Neural progenitor cell (in vitro differentiated cells): Measurements from ENCODE around the gene HTR3D. TPM values are rescaled to one million over a fixed set of nuclear protein-coding genes. Genes with fewer than 3 reads are reported as not detected.
"Not testable (repeated sequence)": the region's sequence is repeated elsewhere in the genome, so short reads cannot be mapped to it uniquely, and the experiment has no call there.

Experiments
- DNase-seq: peaks from one replicate; pipeline ENCODE4 v3.0.0-alpha.2; 2016; ENCODE audit warnings: low spot score
- H2AFZ ChIP-seq: fragments of 200-600 bp; sonication (generic); replicated peaks from 2 replicates; pipeline ENCODE4 v1.6.1; 2016; ENCODE audit warnings: antibody characterized with exemption
- H3F3A ChIP-seq: fragments of 200-600 bp; sonication (generic); 2 replicates; pipeline ENCODE4 v1.6.1; 2016; ENCODE audit warnings: antibody characterized with exemption, low read depth
- H3K27ac ChIP-seq: fragments of 200-600 bp; sonication (generic); 2 replicates; pipeline ENCODE4 v1.5.1; 2016; ENCODE audit warnings: mild to moderate bottlenecking
- H3K27me3 ChIP-seq: fragments of 200-600 bp; sonication (generic); 2 replicates; pipeline ENCODE4 v1.6.1; 2016; ENCODE audit warnings: mild to moderate bottlenecking, moderate library complexity
- H3K36me3 ChIP-seq: fragments of 200-600 bp; sonication (generic); 2 replicates; pipeline ENCODE4 v1.5.1; 2016
- H3K4me1 ChIP-seq: fragments of 200-600 bp; sonication (generic); 2 replicates; pipeline ENCODE4 v1.6.1; 2016; ENCODE audit warnings: mixed run types
- H3K4me2 ChIP-seq: fragments of 200-600 bp; sonication (generic); 2 replicates; pipeline ENCODE4 v1.6.1; 2016
- H3K4me3 ChIP-seq: fragments of 200-600 bp; sonication (generic); 2 replicates; pipeline ENCODE4 v1.5.1; 2016
- H3K79me2 ChIP-seq: fragments of 200-600 bp; sonication (generic); 2 replicates; pipeline ENCODE4 v1.6.1; 2016; ENCODE audit warnings: low read depth
- H3K9ac ChIP-seq: fragments of 200-600 bp; sonication (generic); 2 replicates; pipeline ENCODE4 v1.6.1; 2016
- H3K9me3 ChIP-seq: fragments of 200-600 bp; sonication (generic); 2 replicates; pipeline ENCODE4 v1.5.1; 2016; ENCODE audit warnings: low read depth
- H4K20me1 ChIP-seq: fragments of 200-600 bp; sonication (generic); 2 replicates; pipeline ENCODE4 v1.6.1; 2016; ENCODE audit warnings: low read depth
- H3K27ac Mint-ChIP-seq: 3 replicates; pipeline ENCODE4 v1.8.0; 2021; ENCODE audit warnings: mixed read lengths
- H3K27me3 Mint-ChIP-seq: 2 replicates; pipeline ENCODE4 v1.8.0; 2022; ENCODE audit warnings: low read depth, mild to moderate bottlenecking, inconsistent platforms, moderate library complexity, mixed read lengths; ENCODE audit not compliant: insufficient read depth
- H3K36me3 Mint-ChIP-seq: 3 replicates; pipeline ENCODE4 v1.8.0; 2021; ENCODE audit warnings: mixed read lengths
- H3K4me1 Mint-ChIP-seq: 3 replicates; pipeline ENCODE4 v1.8.0; 2021; ENCODE audit warnings: mixed read lengths
- H3K4me3 Mint-ChIP-seq: 3 replicates; pipeline ENCODE4 v1.8.0; 2021; ENCODE audit warnings: mild to moderate bottlenecking, moderate library complexity, mixed read lengths
- H3K9me3 Mint-ChIP-seq: 3 replicates; pipeline ENCODE4 v1.8.0; 2020; ENCODE audit warnings: mixed read lengths
- CTCF ChIP-seq: fragments of 200-600 bp; sonication (generic); IDR thresholded peaks from 2 replicates; pipeline ENCODE4 v1.5.1; 2017; ENCODE audit warnings: antibody characterized with exemption, mild to moderate bottlenecking
- EZH2 ChIP-seq: fragments of 200-600 bp; sonication (generic); IDR thresholded peaks from 2 replicates; pipeline ENCODE4 v1.6.1; 2017; ENCODE audit warnings: antibody characterized with exemption, mild to moderate bottlenecking, moderate library complexity
- EZH2phosphoT487 ChIP-seq: fragments of 200-600 bp; sonication (generic); IDR thresholded peaks from 2 replicates; pipeline ENCODE4 v1.6.1; 2017; ENCODE audit warnings: antibody characterized with exemption
- total RNA-seq: library from RNA; depleted of rRNA; stranded (reverse); fragments of >200 nt; gene quantifications from 2 replicates; pipeline ENCODE4 v1.2.3, GENCODE V29; 2015; ENCODE audit warnings: low replicate concordance

The HTR3D gene
- total RNA-seq, 1 donor from 2014 or later: not detected

GRCh38 chr3:184017672-184018423, 13.7 kb upstream of the HTR3D start, which contains the start of gene ABCC5:
Gene ABCC5, minus strand, starts transcription at chr3:184017884. Its CDS starts 3,492 bp downstream, at chr3:184014392.
- H3K4me2 ChIP-seq: peak within 1 kb of the TSS; percentile 79
- DNase-seq: peak; percentile 97
- Mint-ChIP-seq H3K4me3 (peak within 1 kb of the TSS; percentile 98), H3K27me3 (peaks cover 5% of the 10 kb centered on the region), H3K36me3 (peaks cover 4% of the 10 kb centered on the region), H3K4me1 (peaks cover 26% of the 10 kb centered on the region), H3K27ac (peak within 1 kb of the TSS; percentile 92), H3K9me3 (no peaks in the 10 kb centered on the region)
- H3K27ac ChIP-seq: no peak within 1 kb of the TSS
- H3K4me1 ChIP-seq: peaks cover 13% of the 10 kb centered on the region
- H3K36me3 ChIP-seq: no peaks in the 10 kb centered on the region
- no peaks in the 10 kb centered on the region for H4K20me1 ChIP-seq
- TF ChIP-seq CTCF: no peak
- H3K4me3 ChIP-seq: peak within 1 kb of the TSS; percentile 93
- peaks cover 3% of the 10 kb centered on the region for H3F3A ChIP-seq
- H2AFZ ChIP-seq: peak within 1 kb of the TSS; percentile 100
- peak within 1 kb of the TSS; percentile 51 for H3K9ac ChIP-seq
- H3K9me3 ChIP-seq: no peaks in the 10 kb centered on the region
- H3K27me3 ChIP-seq: no peaks in the 10 kb centered on the region
- peaks cover 33% of the 10 kb centered on the region for H3K79me2 ChIP-seq

- Histone ChIP-seq H4K20me1 (no peaks in the 10 kb centered on the region), H3K27me3 (no peaks in the 10 kb centered on the region), H3K27ac (no peak overlapping the region), H3K4me2 (peak overlapping the region; percentile 79), H3K9ac (no peak overlapping the region), H3K4me1 (peaks cover 13% of the 10 kb centered on the region), H3K79me2 (peaks cover 33% of the 10 kb centered on the region), H2AFZ (peak overlapping the region; percentile 79), H3F3A (peaks cover 3% of the 10 kb centered on the region), H3K36me3 (no peaks in the 10 kb centered on the region), H3K4me3 (peak overlapping the region; percentile 93), H3K9me3 (no peaks in the 10 kb centered on the region)
- Mint-ChIP-seq H3K9me3 (no peaks in the 10 kb centered on the region), H3K27me3 (peaks cover 5% of the 10 kb centered on the region), H3K4me1 (peaks cover 26% of the 10 kb centered on the region), H3K27ac (peak overlapping the region; percentile 92), H3K4me3 (peak overlapping the region; percentile 98), H3K36me3 (peaks cover 3% of the 10 kb centered on the region)
- no peak for TF ChIP-seq CTCF
- no peak for TF ChIP-seq EZH2
- no peak for TF ChIP-seq EZH2phosphoT487
- no peak for DNase-seq
Observed at GRCh38 chr3:184018424-184018973, 13.0 kb upstream of the HTR3D start.

- no peaks in the 10 kb centered on the region for H3K4me1 ChIP-seq
- H4K20me1 ChIP-seq: no peaks in the 10 kb centered on the region
- peaks cover 5% of the 10 kb centered on the region for H3K27me3 Mint-ChIP-seq
- H3K4me2 ChIP-seq: no peak overlapping the region
- no peak overlapping the region for H3K9ac ChIP-seq
- no peak for DNase-seq
- H3K27ac ChIP-seq: no peak overlapping the region
- H3K36me3 Mint-ChIP-seq: no peaks in the 10 kb centered on the region
- H3K4me1 Mint-ChIP-seq: peaks cover 6% of the 10 kb centered on the region
- H3K4me3 Mint-ChIP-seq: no peak overlapping the region
- H3K27me3 ChIP-seq: no peaks in the 10 kb centered on the region
- H3K36me3 ChIP-seq: no peaks in the 10 kb centered on the region
- H3K4me3 ChIP-seq: no peak overlapping the region
- H3K79me2 ChIP-seq: no peaks in the 10 kb centered on the region
- H3K27ac Mint-ChIP-seq: no peak overlapping the region
- H3K9me3 ChIP-seq: no peaks in the 10 kb centered on the region
- H3K9me3 Mint-ChIP-seq: no peaks in the 10 kb centered on the region
- H2AFZ ChIP-seq: no peak overlapping the region
- TF ChIP-seq EZH2: no peak
- no peak for TF ChIP-seq CTCF
- TF ChIP-seq EZH2phosphoT487: no peak
- H3F3A ChIP-seq: peaks cover 3% of the 10 kb centered on the region
Observed at GRCh38 chr3:184022323-184022722, 9.2 kb upstream of the HTR3D start.

GRCh38 chr3:184025256-184025655, 6.3 kb upstream of the HTR3D start:
- H3K4me3 Mint-ChIP-seq, H3K9ac ChIP-seq, H3F3A ChIP-seq, H3K4me1 Mint-ChIP-seq, H3K9me3 ChIP-seq, H3K4me1 ChIP-seq, H3K27me3 ChIP-seq, H3K79me2 ChIP-seq, H3K9me3 Mint-ChIP-seq, H3K27me3 Mint-ChIP-seq, H3K27ac Mint-ChIP-seq, H4K20me1 ChIP-seq, H3K36me3 Mint-ChIP-seq, H3K4me2 ChIP-seq, H3K27ac ChIP-seq, DNase-seq, H3K36me3 ChIP-seq, H3K4me3 ChIP-seq: not testable (repeated sequence)
- H2AFZ ChIP-seq: peak overlapping the region; percentile 79

- not testable (repeated sequence) for H3K27ac Mint-ChIP-seq, H3K4me3 ChIP-seq, H3K36me3 ChIP-seq, H3K4me1 ChIP-seq, H3K9me3 Mint-ChIP-seq, H3K9me3 ChIP-seq, H3K79me2 ChIP-seq, H3K36me3 Mint-ChIP-seq, H3K4me1 Mint-ChIP-seq, H3K27me3 Mint-ChIP-seq, H3K27ac ChIP-seq, H2AFZ ChIP-seq, H3K9ac ChIP-seq, DNase-seq, H3K4me2 ChIP-seq, H3K4me3 Mint-ChIP-seq, H4K20me1 ChIP-seq, H3K27me3 ChIP-seq, H3F3A ChIP-seq
Observed at GRCh38 chr3:184028275-184028890, 3.2 kb upstream of the HTR3D start.
